Fibroblast of lung (primary cell): ENCODE data around the gene IZUMO2. TPM values are rescaled to one million over a fixed set of nuclear protein-coding genes. Genes with fewer than 3 reads are reported as not detected.
"Not testable (repeated sequence)": the region's sequence is repeated elsewhere in the genome, so short reads cannot be mapped to it uniquely, and the experiment has no call there.

Experiments
- DNase-seq, 2 donors: peaks; one replicate each; pipeline versions ENCODE4 v3.0.0 to v3.0.0-alpha.2; 2010; ENCODE audit warnings: low read depth in 2 of 2
- H2AFZ ChIP-seq: 2 replicates; pipeline ENCODE4 v1.5.1; 2012; ENCODE audit warnings: low read length, control low read depth, inconsistent platforms
- H3K27ac ChIP-seq: 2 replicates; pipeline ENCODE4 v1.5.1; 2011; ENCODE audit warnings: low read length, control low read depth; ENCODE audit not compliant: insufficient read depth
- H3K27me3 ChIP-seq: 2 replicates; pipeline ENCODE4 v1.5.1; 2011; ENCODE audit warnings: mild to moderate bottlenecking, low read length; ENCODE audit not compliant: control insufficient read depth, insufficient read depth
- H3K36me3 ChIP-seq: 2 replicates; pipeline ENCODE4 v1.5.1; 2011; ENCODE audit warnings: low read length; ENCODE audit not compliant: control insufficient read depth, insufficient read depth
- H3K4me1 ChIP-seq: 2 replicates; pipeline ENCODE4 v1.5.1; 2011; ENCODE audit warnings: low read length; ENCODE audit not compliant: control insufficient read depth, insufficient read depth; ENCODE audit errors: extremely low read depth
- H3K4me2 ChIP-seq: 2 replicates; pipeline ENCODE4 v1.5.1; 2011; ENCODE audit warnings: low read length, control low read depth; ENCODE audit not compliant: insufficient read depth; ENCODE audit errors: extremely low read depth
- H3K4me3 ChIP-seq, 4 experiments: fragments of 200-600 bp in 1 of 4; sonication (generic) in 1 of 4; replicated peaks in 1 of 4; 2 replicates each; pipeline ENCODE4 v1.5.1; 2011 to 2016; ENCODE audit warnings: low read length in 4 of 4, low read depth in 3 of 4, mild to moderate bottlenecking in 3 of 4, control low read depth in 2 of 4, inconsistent platforms in 1 of 4, mixed read lengths in 1 of 4; ENCODE audit not compliant: insufficient read depth in 1 of 4; ENCODE audit errors: control extremely low read depth in 1 of 4
- H3K79me2 ChIP-seq: 2 replicates; pipeline ENCODE4 v1.5.1; 2012; ENCODE audit warnings: mild to moderate bottlenecking, low read length, inconsistent platforms; ENCODE audit not compliant: control insufficient read depth, insufficient read depth
- H3K9ac ChIP-seq: 2 replicates; pipeline ENCODE4 v1.5.1; 2011; ENCODE audit warnings: mild to moderate bottlenecking, low read length, control low read depth; ENCODE audit not compliant: insufficient read depth
- H3K9me3 ChIP-seq: 2 replicates; pipeline ENCODE4 v1.5.1; 2012; ENCODE audit warnings: low read depth, low read length; ENCODE audit not compliant: control insufficient read depth, insufficient read depth
- H4K20me1 ChIP-seq: 2 replicates; pipeline ENCODE4 v1.5.1; 2011; ENCODE audit warnings: low read length; ENCODE audit not compliant: control insufficient read depth, insufficient read depth; ENCODE audit errors: extremely low read depth
- polyA plus RNA-seq, 2 donors: library from polyadenylated mRNA; depleted of rRNA in 1 of 2; stranded (reverse) in 1 of 2; unstranded in 1 of 2; fragments of >200 nt; gene quantifications; 2 replicates each; pipeline ENCODE4 v1.2.1, GENCODE V29; 2011 to 2012; ENCODE audit warnings: missing spikeins in 1 of 2
- total RNA-seq: library from RNA; depleted of rRNA; stranded (reverse); fragments of >200 nt; gene quantifications from 2 replicates; pipeline ENCODE4 v1.2.1, GENCODE V29; 2014

Gene IZUMO2
- total and polyA plus RNA-seq, 2 donors (not counting 1 experiment from before 2014, with no cell fraction given), result not detected

DNA sequence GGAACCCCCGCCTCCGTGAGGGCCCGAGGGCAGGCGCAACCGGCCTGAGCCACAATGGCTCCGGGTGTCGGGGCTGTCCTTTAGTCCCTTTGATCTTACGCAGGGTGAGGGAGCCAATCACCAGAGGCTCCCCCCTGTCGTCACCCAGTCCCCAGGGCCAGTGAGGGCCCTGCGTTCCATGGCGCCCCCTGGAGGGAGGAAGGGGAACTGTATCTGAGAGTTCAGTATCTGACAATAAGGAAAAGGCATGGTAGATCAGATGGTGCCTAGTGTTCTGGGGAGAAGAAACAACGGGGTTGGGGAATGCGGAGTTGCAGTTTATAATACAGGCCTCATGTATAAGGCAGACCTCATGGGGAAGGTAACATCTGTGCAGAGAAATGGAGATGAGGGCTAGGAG is 59.1 kb downstream of the IZUMO2 start:
- not testable (repeated sequence) for H3K79me2 ChIP-seq, H3K9me3 ChIP-seq

DNA sequence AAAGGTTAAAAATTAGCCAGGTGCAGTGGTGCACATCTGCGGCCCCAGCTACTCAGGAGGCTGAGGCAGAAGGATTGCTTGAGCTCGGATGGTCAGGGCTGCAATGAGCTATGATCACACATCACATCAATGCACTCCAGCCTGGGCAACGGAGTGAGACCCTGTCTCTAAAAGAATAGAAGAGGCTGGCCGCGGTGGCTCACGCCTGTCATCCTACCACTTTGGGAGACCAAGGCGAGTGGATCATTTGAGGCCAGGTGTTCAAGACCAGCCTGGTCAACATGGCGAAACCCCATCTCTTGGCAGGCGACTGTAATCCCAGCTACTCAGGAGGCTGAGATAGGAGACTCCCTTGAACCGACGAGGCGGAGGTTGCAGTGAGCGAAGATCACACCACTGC is 59.7 kb downstream of the IZUMO2 start:
- H3K79me2 ChIP-seq, H3K9ac ChIP-seq, H3K4me3 ChIP-seq, H2AFZ ChIP-seq, H3K27ac ChIP-seq, H3K36me3 ChIP-seq, H3K27me3 ChIP-seq, DNase-seq, H4K20me1 ChIP-seq, H3K4me1 ChIP-seq, H3K4me2 ChIP-seq, H3K9me3 ChIP-seq: not testable (repeated sequence)

More for the DNA sequence above, 59.1 kb downstream of the IZUMO2 start:
- not testable (repeated sequence) for H2AFZ ChIP-seq, H3K9ac ChIP-seq, H3K4me2 ChIP-seq, H3K4me3 ChIP-seq, H4K20me1 ChIP-seq, DNase-seq, H3K27me3 ChIP-seq, H3K36me3 ChIP-seq, H3K4me1 ChIP-seq, H3K27ac ChIP-seq

Other genes starting within 250 kb of the IZUMO2 start
- 7.9 and 8.5 TPM in 2 replicates for gene ATF5, start 234.1 kb downstream of the IZUMO2 start, total RNA-seq
- 7.4 and 21.0 TPM in 2 replicates for gene ATF5, start 234.1 kb downstream of the IZUMO2 start, polyA plus RNA-seq
- gene NUP62, start 233.8 kb downstream of the IZUMO2 start, total RNA-seq, result 14.9 and 20.8 TPM in 2 replicates
- 8.9 and 17.0 TPM in 2 replicates for gene NUP62, start 233.8 kb downstream of the IZUMO2 start, polyA plus RNA-seq
- gene SIGLEC11, start 202.1 kb downstream of the IZUMO2 start, total RNA-seq, result not detected in 2 replicates
- gene SIGLEC11, start 202.1 kb downstream of the IZUMO2 start, polyA plus RNA-seq, result not detected in 2 replicates
- 21.3 and 26.9 TPM in 2 replicates for gene VRK3, start 137.9 kb downstream of the IZUMO2 start, total RNA-seq
- 40.6 and 40.9 TPM in 2 replicates for gene VRK3, start 137.9 kb downstream of the IZUMO2 start, polyA plus RNA-seq
- 5.9 and 6.4 TPM in 2 replicates for gene ZNF473, start 137.3 kb downstream of the IZUMO2 start, total RNA-seq
- 5.0 and 5.7 TPM in 2 replicates for gene ZNF473, start 137.3 kb downstream of the IZUMO2 start, polyA plus RNA-seq
- not detected in 2 replicates for gene MYH14, start 40.3 kb upstream of the IZUMO2 start, total RNA-seq
- not detected in 2 replicates for gene MYH14, start 40.3 kb upstream of the IZUMO2 start, polyA plus RNA-seq
- gene KCNC3, start 166.1 kb upstream of the IZUMO2 start, total RNA-seq, result under 0.01 TPM in 1 of 2 replicates, not detected in the other
- gene KCNC3, start 166.1 kb upstream of the IZUMO2 start, polyA plus RNA-seq, result 0.01 TPM in 2 replicates
- under 0.01 and 0.17 TPM in 2 replicates for gene NAPSA, start 202.4 kb upstream of the IZUMO2 start, total RNA-seq
- gene NAPSA, start 202.4 kb upstream of the IZUMO2 start, polyA plus RNA-seq, result 0.03 and 0.15 TPM in 2 replicates
- 75.5 and 82.4 TPM in 2 replicates for gene NR1H2, start 213.2 kb upstream of the IZUMO2 start, total RNA-seq
- gene NR1H2, start 213.2 kb upstream of the IZUMO2 start, polyA plus RNA-seq, result 30.3 and 30.4 TPM in 2 replicates
- 16.4 and 23.6 TPM in 2 replicates for gene POLD1, start 221.1 kb upstream of the IZUMO2 start, total RNA-seq
- 4.0 and 10.1 TPM in 2 replicates for gene POLD1, start 221.1 kb upstream of the IZUMO2 start, polyA plus RNA-seq